HCT116 (cell line): ENCODE results near the gene BMP4. TPM values are rescaled to one million over a fixed set of nuclear protein-coding genes. Genes with fewer than 3 reads are reported as not detected.
A peak's percentile ranks its signal among the peaks of the same experiment; 100 is the strongest.

Experiments
- ATAC-seq: fragments of 200-7000 bp; cut with Tn5 transposase; 2 replicates; pipeline ENCODE4 v1.9.1; 2020; ENCODE audit warnings: mild to moderate bottlenecking, moderate library complexity
- BruUV-seq: library from RNA; stranded (reverse); fragments of 400-500 nt; replicated peaks from 2 replicates; lab custom pipeline; 2021; lab: Mats Ljungman, UMichigan
- CTCF ChIA-PET: fragments of 300-600 bp; sonication (Branson Sonifier 250); formaldehyde crosslinking; loops from one replicate; lab custom pipeline; 2021; ENCODE audit warnings: antibody characterized with exemption; lab: Charles Lee
- POLR2A ChIA-PET: fragments of 300-600, 350-600 bp; sonication (Branson Sonifier 250); formaldehyde crosslinking; loops from one replicate; lab custom pipeline; 2021; ENCODE audit warnings: antibody characterized with exemption; lab: Charles Lee
- RAD21 ChIA-PET, 2 experiments: fragments of 300-600 bp; sonication (Branson Sonifier 250); formaldehyde crosslinking; loops; one replicate each; lab custom pipeline; 2023; ENCODE audit warnings: low total read pairs in 2 of 2; ENCODE audit not compliant: uncharacterized antibody in 2 of 2, unreplicated experiment in 2 of 2, low non-redundant PET in 1 of 2; lab: Charles Lee
- DNase-seq: peaks from one replicate; pipeline ENCODE4 v3.0.0-alpha.2; 2010; ENCODE audit warnings: low read depth, low spot score
- H2AFZ ChIP-seq: fragments of 200-600 bp; shearing (Covaris generic), sonication (generic); 2 replicates; pipeline ENCODE4 v1.6.1; 2017; ENCODE audit warnings: low read depth, mixed run types, mixed read lengths, antibody characterized with exemption, low read length; ENCODE audit not compliant: poor library complexity, severe bottlenecking
- H3K27ac ChIP-seq: 2 replicates; pipeline ENCODE4 v1.5.1; 2012; ENCODE audit warnings: low read depth, low read length
- H3K27me3 ChIP-seq: fragments of 200-600 bp; sonication (generic); 2 replicates; pipeline ENCODE4 v1.6.1; 2016; ENCODE audit warnings: mixed run types, low read length, mixed read lengths; ENCODE audit not compliant: insufficient read depth
- H3K36me3 ChIP-seq, 2 experiments: fragments of 200-500 bp in 1 of 2; fragments of 200-600 bp in 1 of 2; sonication (Bioruptor generic) in 1 of 2; sonication (generic) in 1 of 2; 2 replicates each; pipeline versions ENCODE4 v1.5.1 to v1.6.1; 2014 to 2016; ENCODE audit warnings: low read length in 2 of 2, inconsistent platforms in 1 of 2, mixed read lengths in 1 of 2, mixed run types in 1 of 2; ENCODE audit not compliant: insufficient read depth in 2 of 2, control insufficient read depth in 1 of 2
- H3K4me1 ChIP-seq, 2 experiments: fragments of 200-600 bp in 1 of 2; sonication (generic) in 1 of 2; 2 replicates each; pipeline versions ENCODE4 v1.5.1 to v1.6.1; 2012 to 2017; ENCODE audit warnings: low read length in 2 of 2, inconsistent platforms in 1 of 2, mild to moderate bottlenecking in 1 of 2, mixed read lengths in 1 of 2, mixed run types in 1 of 2, moderate library complexity in 1 of 2; ENCODE audit not compliant: insufficient read depth in 2 of 2, control insufficient read depth in 1 of 2
- H3K4me2 ChIP-seq: fragments of 200-600 bp; sonication (generic); 2 replicates; pipeline ENCODE4 v1.6.1; 2017; ENCODE audit warnings: mixed run types, low read length, mixed read lengths
- H3K4me3 ChIP-seq, 2 experiments: fragments of 200-600 bp in 1 of 2; sonication (generic) in 1 of 2; replicated peaks in 1 of 2; 2 replicates each; pipeline ENCODE4 v1.5.1; 2011 to 2016; ENCODE audit warnings: low read length in 2 of 2, control low read depth in 1 of 2, low read depth in 1 of 2, mild to moderate bottlenecking in 1 of 2, mixed read lengths in 1 of 2, mixed run types in 1 of 2
- H3K79me2 ChIP-seq: fragments of 200-600 bp; sonication (generic); 2 replicates; pipeline ENCODE4 v1.6.1; 2017; ENCODE audit warnings: mild to moderate bottlenecking, mixed run types, low read length, moderate library complexity, mixed read lengths; ENCODE audit not compliant: insufficient read depth
- H3K9ac ChIP-seq: fragments of 200-600 bp; sonication (generic); 2 replicates; pipeline ENCODE4 v1.6.1; 2016; ENCODE audit warnings: low read length, mixed read lengths
- H3K9me2 ChIP-seq: fragments of 200-600 bp; sonication (generic), shearing (Covaris generic); 2 replicates; pipeline ENCODE4 v1.6.1; 2017; ENCODE audit warnings: mixed run types, mild to moderate bottlenecking, moderate library complexity; ENCODE audit not compliant: insufficient read depth
- H3K9me3 ChIP-seq, 2 experiments: fragments of 200-500 bp in 1 of 2; fragments of 200-600 bp in 1 of 2; sonication (Bioruptor generic) in 1 of 2; sonication (generic) in 1 of 2; 2 replicates each; pipeline ENCODE4 v1.6.1; 2014 to 2017; ENCODE audit warnings: low read length in 2 of 2, mixed read lengths in 2 of 2, inconsistent platforms in 1 of 2, low read depth in 1 of 2, mild to moderate bottlenecking in 1 of 2, mixed run types in 1 of 2, moderate library complexity in 1 of 2; ENCODE audit not compliant: control insufficient read depth in 1 of 2, insufficient read depth in 1 of 2
- H4K20me1 ChIP-seq: fragments of 200-600 bp; sonication (generic), shearing (Covaris generic); 2 replicates; pipeline ENCODE4 v1.6.1; 2017; ENCODE audit warnings: mixed run types, mild to moderate bottlenecking, moderate library complexity; ENCODE audit not compliant: insufficient read depth
- ATF3 ChIP-seq: IDR thresholded peaks from 2 replicates; pipeline ENCODE4 v1.6.1; 2012
- CBX3 ChIP-seq: IDR thresholded peaks from 2 replicates; pipeline ENCODE4 v1.6.1; 2012; ENCODE audit warnings: low read depth
- EGR1 ChIP-seq: IDR thresholded peaks from 2 replicates; pipeline ENCODE4 v1.6.1; 2012; ENCODE audit warnings: low read depth
- EZH2phosphoT487 ChIP-seq: fragments of 200-600 bp; IDR thresholded peaks from 2 replicates; pipeline ENCODE4 v1.6.1; 2018; ENCODE audit warnings: antibody characterized with exemption, borderline replicate concordance
- FOSL1 ChIP-seq: IDR thresholded peaks from 2 replicates; pipeline ENCODE4 v1.6.1; 2012; ENCODE audit warnings: low read depth
- JUND ChIP-seq: IDR thresholded peaks from 2 replicates; pipeline ENCODE4 v1.6.1; 2012
- MAX ChIP-seq: IDR thresholded peaks from 2 replicates; pipeline ENCODE4 v1.6.1; 2012
- POLR2A ChIP-seq: IDR thresholded peaks from 2 replicates; pipeline ENCODE4 v1.7.0; 2011; ENCODE audit warnings: borderline replicate concordance; ENCODE audit not compliant: insufficient read depth, insufficient read length; ENCODE audit errors: extremely low read depth
- POLR2AphosphoS5 ChIP-seq: IDR thresholded peaks from 2 replicates; pipeline ENCODE4 v1.6.1; 2011; ENCODE audit warnings: mild to moderate bottlenecking, low read depth, low read length, moderate library complexity
- TCF7L2 ChIP-seq: IDR thresholded peaks from 2 replicates; pipeline ENCODE4 v1.7.0; 2011; ENCODE audit warnings: borderline replicate concordance, inconsistent platforms; ENCODE audit not compliant: insufficient read depth, insufficient read length; ENCODE audit errors: extremely low read depth
- YY1 ChIP-seq: IDR thresholded peaks from 2 replicates; pipeline ENCODE4 v1.6.1; 2011; ENCODE audit warnings: low read length, low read depth, moderate library complexity, mild to moderate bottlenecking; ENCODE audit not compliant: insufficient replicate concordance; ENCODE audit errors: extremely low read depth
- ZBTB33 ChIP-seq: IDR thresholded peaks from 2 replicates; pipeline ENCODE4 v1.6.1; 2011; ENCODE audit warnings: mild to moderate bottlenecking, low read length, moderate library complexity; ENCODE audit not compliant: insufficient replicate concordance; ENCODE audit errors: extremely low read depth
- ZNF274 ChIP-seq: fragments of 200-500 bp; sonication (Bioruptor generic); IDR thresholded peaks from 2 replicates; pipeline ENCODE4 v1.6.1; 2014; ENCODE audit warnings: mild to moderate bottlenecking, low read depth, low read length, inconsistent platforms
- intact Hi-C: fragments of 100-400 bp; cut with micrococcal nuclease; formaldehyde crosslinking; loops from 2 replicates; pipeline ENCODE4 v1.10.0; 2022
- total RNA-seq: library from RNA; stranded (reverse); gene quantifications from one replicate; pipeline ENCODE4 v1.2.1, GENCODE V29; 2021; ENCODE audit not compliant: unreplicated experiment
- TF ChIP-seq, protein P1 (sequence below), 3 experiments: fragments of 200-600 bp in 1 of 3; sonication (generic) in 1 of 3; IDR thresholded peaks in 2 of 3; conservative IDR thresholded peaks in 1 of 3; 2 replicates each; pipeline ENCODE4 v1.5.1; 2012 to 2017; ENCODE audit warnings: low read depth in 2 of 3, low read length in 2 of 3, antibody characterized with exemption in 1 of 3, borderline replicate concordance in 1 of 3, control low read depth in 1 of 3, mild to moderate bottlenecking in 1 of 3, mixed read lengths in 1 of 3, mixed run types in 1 of 3, moderate library complexity in 1 of 3; ENCODE audit not compliant: insufficient read depth in 1 of 3

BMP4 gene
- total RNA-seq, 1 experiment from 2014 or later = 145 TPM

GRCh38 chr14:53925201-53925766 lies 31.3 kb downstream of the BMP4 start:
- intact Hi-C loops = no loop called here
- no peak overlapping the region for H3K27ac ChIP-seq
- H3K36me3 ChIP-seq = no peaks in the 10 kb centered on the region
- no peak overlapping the region for H3K4me2 ChIP-seq
- H3K4me3 ChIP-seq = no peak overlapping the region
- H3K9me2 ChIP-seq = no peaks in the 10 kb centered on the region
- RAD21 ChIA-PET = no interaction called here
- DNase-seq (no peak), ATAC-seq (no peak)
- BruUV-seq = no TSS peak
- H4K20me1 ChIP-seq = no peaks in the 10 kb centered on the region
- no peak overlapping the region for H3K9ac ChIP-seq
- TF ChIP-seq YY1 (no peak), ATF3 (no peak), TCF7L2 (no peak), CBX3 (no peak), FOSL1 (no peak)
- peak overlapping the region; percentile 3 for H2AFZ ChIP-seq
- CTCF ChIA-PET = no interaction called here
- no peaks in the 10 kb centered on the region for H3K79me2 ChIP-seq
- no peaks in the 10 kb centered on the region for H3K27me3 ChIP-seq
- POLR2A ChIA-PET = interaction anchor here (0.7 to 1.2 kb wide), 2 partner anchors 31 to 34 kb away, joined by 3 read pairs; partner anchors contain the start of gene BMP4
- H3K4me1 ChIP-seq = peaks cover 11 to 21% of the 10 kb centered on the region in 2 experiments; a peak in 3 of 4 replicates
- no peaks in the 10 kb centered on the region for H3K9me3 ChIP-seq

GRCh38 chr14:53924753-53925152 lies 31.9 kb downstream of the BMP4 start:
- Histone ChIP-seq H2AFZ (peak overlapping the region; percentile 3), H3K27ac (no peak overlapping the region), H4K20me1 (no peaks in the 10 kb centered on the region), H3K4me3 (no peak overlapping the region), H3K9ac (no peak overlapping the region), H3K36me3 (no peaks in the 10 kb centered on the region), H3K4me2 (peak overlapping the region; percentile 10), H3K9me3 (no peaks in the 10 kb centered on the region), H3K4me1 (peaks cover 11 to 18% of the 10 kb centered on the region in 2 experiments; a peak in 3 of 4 replicates), H3K9me2 (no peaks in the 10 kb centered on the region), H3K79me2 (no peaks in the 10 kb centered on the region), H3K27me3 (no peaks in the 10 kb centered on the region)
- CTCF ChIA-PET = no interaction called here
- POLR2A ChIA-PET = interaction anchor here (0.7 to 1.2 kb wide), 2 partner anchors 32 to 34 kb away, joined by 3 read pairs; partner anchors contain the start of gene BMP4
- ATAC-seq (no peak), DNase-seq (peak; percentile 10)
- intact Hi-C loops = no loop called here
- BruUV-seq = no TSS peak
- RAD21 ChIA-PET = no interaction called here
- TF ChIP-seq ATF3 (no peak), EZH2phosphoT487 (no peak), ZNF274 (no peak), POLR2AphosphoS5 (no peak), JUND (no peak), ZBTB33 (no peak), YY1 (no peak), CBX3 (no peak), TCF7L2 (no peak), POLR2A (no peak), EGR1 (no peak), MAX (no peak)
- TF ChIP-seq, protein P1, sequence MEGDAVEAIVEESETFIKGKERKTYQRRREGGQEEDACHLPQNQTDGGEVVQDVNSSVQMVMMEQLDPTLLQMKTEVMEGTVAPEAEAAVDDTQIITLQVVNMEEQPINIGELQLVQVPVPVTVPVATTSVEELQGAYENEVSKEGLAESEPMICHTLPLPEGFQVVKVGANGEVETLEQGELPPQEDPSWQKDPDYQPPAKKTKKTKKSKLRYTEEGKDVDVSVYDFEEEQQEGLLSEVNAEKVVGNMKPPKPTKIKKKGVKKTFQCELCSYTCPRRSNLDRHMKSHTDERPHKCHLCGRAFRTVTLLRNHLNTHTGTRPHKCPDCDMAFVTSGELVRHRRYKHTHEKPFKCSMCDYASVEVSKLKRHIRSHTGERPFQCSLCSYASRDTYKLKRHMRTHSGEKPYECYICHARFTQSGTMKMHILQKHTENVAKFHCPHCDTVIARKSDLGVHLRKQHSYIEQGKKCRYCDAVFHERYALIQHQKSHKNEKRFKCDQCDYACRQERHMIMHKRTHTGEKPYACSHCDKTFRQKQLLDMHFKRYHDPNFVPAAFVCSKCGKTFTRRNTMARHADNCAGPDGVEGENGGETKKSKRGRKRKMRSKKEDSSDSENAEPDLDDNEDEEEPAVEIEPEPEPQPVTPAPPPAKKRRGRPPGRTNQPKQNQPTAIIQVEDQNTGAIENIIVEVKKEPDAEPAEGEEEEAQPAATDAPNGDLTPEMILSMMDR (IDR thresholded peaks at IDR 0.05 in 2 of 3, conservative IDR thresholded peaks at IDR 0.05 in 1 of 3; ENCODE audit: borderline replicate concordance in 1 of 3, insufficient read depth in 1 of 3, low read depth in 2 of 3, low read length in 2 of 3) = no peak
